ENCODE data around the gene IL6ST.
A peak's percentile ranks its signal among the peaks of the same experiment; 100 is the strongest.

Gene IL6ST

DNA sequence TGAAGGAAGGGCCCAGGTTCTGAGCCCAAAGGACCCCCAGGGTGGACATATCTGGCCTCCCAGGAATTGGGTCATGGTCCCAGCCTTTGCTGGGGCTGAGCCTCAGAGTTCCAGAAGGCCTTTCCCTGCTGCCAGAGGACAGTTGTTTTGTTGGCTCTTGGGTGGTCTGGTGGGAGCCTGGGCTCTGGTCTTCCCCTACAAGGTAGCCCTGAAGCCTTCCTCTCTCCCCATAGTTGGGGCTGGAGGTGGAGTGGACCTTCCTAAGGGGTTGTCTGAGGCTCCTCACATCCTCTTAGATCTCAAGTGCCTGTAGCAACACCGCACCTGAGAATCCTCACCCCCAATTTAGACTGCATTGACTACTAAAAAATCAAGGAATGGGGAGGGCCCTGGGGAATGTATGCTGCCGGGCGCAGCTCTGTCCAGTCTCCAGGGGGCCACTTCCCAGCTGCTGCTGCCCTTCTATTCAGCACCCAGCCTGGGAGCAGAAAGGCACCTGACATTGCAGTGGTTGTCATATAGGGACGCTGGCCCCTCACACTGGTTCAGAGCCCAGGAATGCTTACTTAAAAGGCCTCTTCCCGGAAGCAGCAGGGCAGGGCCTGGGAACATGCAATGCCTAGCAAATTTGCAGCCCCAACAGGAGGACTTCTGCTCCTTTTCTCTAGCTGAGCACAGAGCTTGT is 77.2 kb downstream of the IL6ST start:
- Mint-ChIP-seq H3K36me3 (ENCODE audit: low read depth) (no peaks in the 10 kb centered on the region), H3K27ac (no peak overlapping the region), H3K4me3 (no peak overlapping the region), H3K27me3 (ENCODE audit: low read depth) (no peaks in the 10 kb centered on the region), H3K9me3 (no peaks in the 10 kb centered on the region), H3K4me1 (ENCODE audit: low read depth) (peaks cover 19% of the 10 kb centered on the region)
- no peak for DNase-seq (ENCODE audit: low spot score)

DNA sequence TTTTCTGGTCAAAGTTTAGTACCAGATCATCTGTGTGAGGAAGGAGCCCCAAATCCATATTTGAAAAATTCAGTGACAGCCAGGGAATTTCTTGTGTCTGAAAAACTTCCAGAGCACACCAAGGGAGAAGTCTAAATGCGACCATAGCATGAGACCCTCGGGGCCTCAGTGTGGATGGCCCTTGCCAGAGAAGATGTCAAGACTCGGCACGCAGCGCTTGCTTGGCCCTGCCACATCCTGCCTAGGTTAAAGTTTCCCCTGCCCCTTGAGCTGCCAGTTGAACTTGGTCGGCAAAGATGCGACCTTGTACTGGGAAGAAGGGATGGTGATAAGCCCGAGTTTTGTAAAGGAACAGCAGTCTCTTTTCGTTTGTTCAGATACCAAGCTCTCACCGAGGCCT is 77.8 kb downstream of the IL6ST start:
- Mint-ChIP-seq H3K27me3 (ENCODE audit: low read depth) (no peaks in the 10 kb centered on the region), H3K4me3 (no peak overlapping the region), H3K36me3 (ENCODE audit: low read depth) (no peaks in the 10 kb centered on the region), H3K4me1 (ENCODE audit: low read depth) (peaks cover 20% of the 10 kb centered on the region), H3K27ac (no peak overlapping the region), H3K9me3 (no peaks in the 10 kb centered on the region)
- no peak for DNase-seq (ENCODE audit: low spot score)

- Mint-ChIP-seq H3K4me1 (ENCODE audit: low read depth) (peaks cover 18% of the 10 kb centered on the region), H3K36me3 (ENCODE audit: low read depth) (no peaks in the 10 kb centered on the region), H3K27me3 (ENCODE audit: low read depth) (no peaks in the 10 kb centered on the region)
Observed at GRCh38 chr5:55915783-55916182, 79.0 kb downstream of the IL6ST start.

DNA sequence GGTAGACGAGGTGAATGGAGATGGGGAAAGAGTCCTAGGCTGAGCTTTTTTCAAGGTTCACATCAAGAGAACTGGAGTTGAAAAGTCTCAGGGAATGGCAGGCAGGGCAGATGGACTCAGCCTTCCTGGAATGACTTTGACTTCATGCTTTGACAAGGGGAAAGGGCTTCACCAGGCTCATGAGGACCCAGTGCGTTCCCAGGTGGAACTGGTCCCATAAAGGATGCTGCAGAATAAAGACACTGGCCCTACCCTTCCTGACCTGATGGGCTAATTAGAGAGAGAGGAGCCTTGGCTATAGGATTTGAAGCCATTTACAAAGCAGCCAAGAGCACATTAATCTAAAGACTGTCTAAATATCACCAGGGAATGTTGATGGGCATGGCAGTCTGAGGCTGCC is 79.8 kb downstream of the IL6ST start:
- Mint-ChIP-seq H3K4me1 (ENCODE audit: low read depth) (peaks cover 11% of the 10 kb centered on the region), H3K27ac (no peak overlapping the region), H3K9me3 (no peaks in the 10 kb centered on the region), H3K4me3 (no peak overlapping the region), H3K36me3 (ENCODE audit: low read depth) (no peaks in the 10 kb centered on the region), H3K27me3 (ENCODE audit: low read depth) (no peaks in the 10 kb centered on the region)
- DNase-seq (ENCODE audit: low spot score): no peak

More at GRCh38 chr5:55915783-55916182, 79.0 kb downstream of the IL6ST start:
- no peak for DNase-seq (ENCODE audit: low spot score)
- Mint-ChIP-seq H3K27ac (no peak overlapping the region), H3K4me3 (no peak overlapping the region), H3K9me3 (no peaks in the 10 kb centered on the region)

DNA sequence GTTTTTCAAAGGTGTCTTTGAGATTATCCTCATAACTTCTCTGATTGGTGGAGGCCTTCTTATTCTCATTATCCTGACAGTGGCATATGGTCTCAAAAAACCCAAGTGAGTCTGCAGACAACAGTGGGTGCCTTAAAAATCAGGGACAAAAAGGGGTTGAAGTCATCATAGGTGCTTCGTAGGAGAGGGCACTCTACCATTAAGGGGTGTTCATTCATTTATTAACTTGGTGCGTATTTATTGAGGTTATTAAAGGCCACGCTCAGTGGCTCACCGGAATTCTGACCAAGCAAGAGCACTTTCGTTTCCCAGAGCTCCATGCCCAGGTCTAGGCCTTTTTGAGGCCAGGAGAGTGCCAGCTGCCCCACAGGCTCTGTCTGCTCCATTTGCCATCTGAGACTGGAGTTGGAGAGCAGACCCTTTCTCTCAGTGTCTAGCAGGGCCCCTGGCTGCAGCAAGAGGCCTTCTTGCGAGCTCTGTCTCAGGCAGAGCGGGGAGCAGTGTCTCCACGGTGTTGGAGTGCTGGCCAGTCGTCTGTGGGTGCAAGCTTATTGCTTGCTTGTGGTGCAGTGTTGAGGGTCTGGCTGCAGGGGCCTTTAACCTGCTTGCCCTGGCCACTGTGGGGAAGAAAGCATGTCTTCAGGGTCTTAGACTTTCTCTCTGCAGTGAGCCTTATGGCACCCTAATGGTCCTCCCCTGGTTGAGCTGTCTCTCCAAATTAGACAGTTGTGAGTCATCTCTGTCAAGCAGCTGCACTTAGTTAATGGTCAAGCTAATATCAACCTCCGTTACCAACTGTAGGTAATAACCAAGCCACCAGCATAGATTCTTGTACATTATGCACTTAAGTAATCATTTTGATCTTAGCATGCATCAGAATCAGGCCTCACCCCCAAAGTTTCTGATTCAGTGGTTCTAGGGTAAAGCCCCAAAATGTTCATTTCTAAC is 81.0 kb downstream of the IL6ST start:
- Mint-ChIP-seq H3K27me3 (ENCODE audit: low read depth) (no peaks in the 10 kb centered on the region), H3K4me3 (no peak overlapping the region), H3K9me3 (peaks cover 5% of the 10 kb centered on the region), H3K4me1 (ENCODE audit: low read depth) (peaks cover 3% of the 10 kb centered on the region), H3K36me3 (ENCODE audit: low read depth) (no peaks in the 10 kb centered on the region), H3K27ac (no peak overlapping the region)
- DNase-seq (ENCODE audit: low spot score): no peak

- H3K4me1 Mint-ChIP-seq (ENCODE audit: low read depth): peaks cover 3% of the 10 kb centered on the region
- no peak overlapping the region for H3K4me3 Mint-ChIP-seq
- H3K9me3 Mint-ChIP-seq: peaks cover 5% of the 10 kb centered on the region
- H3K27ac Mint-ChIP-seq: no peak overlapping the region
- no peaks in the 10 kb centered on the region for H3K36me3 Mint-ChIP-seq (ENCODE audit: low read depth)
- H3K27me3 Mint-ChIP-seq (ENCODE audit: low read depth): no peaks in the 10 kb centered on the region
- no peak for DNase-seq (ENCODE audit: low spot score)
Observed at GRCh38 chr5:55911784-55912653, 82.7 kb downstream of the IL6ST start.

DNA sequence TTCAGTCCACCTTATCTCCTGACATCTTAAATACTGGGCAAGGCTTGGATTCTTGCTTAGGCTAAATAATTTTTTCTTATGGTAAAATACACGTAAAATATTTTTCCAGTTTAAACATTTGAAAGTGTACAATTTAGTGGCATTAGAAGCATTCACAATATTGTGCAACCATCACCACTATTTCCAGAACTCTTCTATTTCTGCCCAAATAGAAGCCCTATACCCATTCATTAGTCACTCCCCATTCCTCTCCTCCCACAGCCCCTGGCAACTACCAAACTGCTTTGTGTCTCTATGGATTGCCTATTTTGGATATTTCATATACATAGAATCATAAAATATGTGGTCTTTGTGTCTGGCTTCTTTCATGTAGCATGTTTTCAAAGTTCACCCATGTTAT is 86.0 kb downstream of the IL6ST start:
- peaks cover 16% of the 10 kb centered on the region for H3K4me1 Mint-ChIP-seq (ENCODE audit: low read depth)
- H3K9me3 Mint-ChIP-seq: peaks cover 5% of the 10 kb centered on the region
- H3K4me3 Mint-ChIP-seq: no peak overlapping the region
- no peak for DNase-seq (ENCODE audit: low spot score)
- H3K27me3 Mint-ChIP-seq (ENCODE audit: low read depth): peaks cover 5% of the 10 kb centered on the region
- H3K27ac Mint-ChIP-seq: no peak overlapping the region
- H3K36me3 Mint-ChIP-seq (ENCODE audit: low read depth): no peaks in the 10 kb centered on the region

DNA sequence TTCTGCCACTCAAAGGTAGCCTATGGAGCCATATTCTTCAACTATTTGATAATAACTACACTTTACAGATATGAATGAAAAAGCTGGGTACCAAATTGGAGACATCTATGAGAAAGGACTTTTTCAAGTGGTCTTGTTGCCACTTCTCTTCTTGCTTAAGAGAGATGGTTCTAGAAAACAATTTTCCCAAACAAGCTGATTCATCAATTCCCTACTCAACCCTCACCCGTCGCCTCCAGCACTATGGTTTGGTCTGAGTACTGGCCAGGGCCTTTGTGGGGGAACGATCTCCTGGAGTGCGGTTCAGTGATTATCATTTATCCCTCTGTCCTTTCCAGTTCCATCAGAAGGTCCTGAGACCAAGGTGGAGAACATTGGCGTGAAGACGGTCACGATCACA is 86.8 kb downstream of the IL6ST start:
- Mint-ChIP-seq H3K9me3 (peaks cover 5% of the 10 kb centered on the region), H3K36me3 (ENCODE audit: low read depth) (no peaks in the 10 kb centered on the region), H3K27ac (no peak overlapping the region), H3K4me1 (ENCODE audit: low read depth) (peaks cover 24% of the 10 kb centered on the region), H3K27me3 (ENCODE audit: low read depth) (peaks cover 5% of the 10 kb centered on the region), H3K4me3 (no peak overlapping the region)
- no peak for DNase-seq (ENCODE audit: low spot score)

DNA sequence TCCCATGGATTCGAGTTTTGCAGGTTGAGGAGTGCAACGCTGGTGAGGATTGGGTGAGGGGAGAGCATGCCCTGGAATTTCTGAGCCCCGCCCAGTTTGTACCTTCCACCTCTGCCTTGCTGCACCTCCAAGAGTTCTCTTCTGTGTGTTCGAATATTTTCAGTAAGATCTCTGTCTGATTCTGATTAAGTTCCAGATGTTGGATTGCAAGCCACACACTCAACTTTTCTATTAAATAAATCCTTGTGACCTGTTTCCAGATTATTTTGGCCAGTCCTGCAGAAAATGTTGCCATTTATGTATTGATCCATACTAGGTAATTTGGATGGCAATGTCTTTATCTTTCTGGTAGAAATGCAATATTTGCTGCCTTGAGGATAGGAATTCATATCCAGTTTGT is 89.5 kb downstream of the IL6ST start:
- no peak for DNase-seq (ENCODE audit: low spot score)
- Mint-ChIP-seq H3K4me3 (no peak overlapping the region), H3K27me3 (ENCODE audit: low read depth) (peaks cover 5% of the 10 kb centered on the region), H3K27ac (no peak overlapping the region), H3K36me3 (ENCODE audit: low read depth) (no peaks in the 10 kb centered on the region), H3K4me1 (ENCODE audit: low read depth) (peaks cover 28% of the 10 kb centered on the region), H3K9me3 (peaks cover 5% of the 10 kb centered on the region)

DNA sequence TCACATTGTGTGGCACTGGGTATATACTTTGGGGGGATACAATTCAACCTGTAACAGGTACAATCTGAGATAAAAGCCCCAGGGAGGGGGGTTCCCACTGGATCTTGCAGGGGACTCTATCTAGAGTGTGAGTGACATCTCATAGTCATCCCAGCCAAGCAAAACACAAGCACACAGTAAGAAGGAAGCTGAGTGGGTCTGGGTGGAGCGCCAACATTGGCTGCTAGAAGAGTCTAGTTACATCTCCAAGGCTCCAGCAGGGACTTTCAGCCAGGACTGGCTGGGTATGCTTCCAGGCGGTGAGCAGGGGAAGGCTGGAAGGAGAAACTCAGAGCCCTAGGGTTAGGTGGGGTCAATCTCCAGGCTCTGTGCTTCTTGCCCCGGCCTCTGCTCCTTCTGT is 90.6 kb downstream of the IL6ST start:
- no peak for DNase-seq (ENCODE audit: low spot score)
- no peak overlapping the region for H3K4me3 Mint-ChIP-seq
- peaks cover 3% of the 10 kb centered on the region for H3K9me3 Mint-ChIP-seq
- H3K27ac Mint-ChIP-seq: no peak overlapping the region
- H3K27me3 Mint-ChIP-seq (ENCODE audit: low read depth): peaks cover 5% of the 10 kb centered on the region
- H3K36me3 Mint-ChIP-seq (ENCODE audit: low read depth): no peaks in the 10 kb centered on the region
- peaks cover 34% of the 10 kb centered on the region for H3K4me1 Mint-ChIP-seq (ENCODE audit: low read depth)

DNA sequence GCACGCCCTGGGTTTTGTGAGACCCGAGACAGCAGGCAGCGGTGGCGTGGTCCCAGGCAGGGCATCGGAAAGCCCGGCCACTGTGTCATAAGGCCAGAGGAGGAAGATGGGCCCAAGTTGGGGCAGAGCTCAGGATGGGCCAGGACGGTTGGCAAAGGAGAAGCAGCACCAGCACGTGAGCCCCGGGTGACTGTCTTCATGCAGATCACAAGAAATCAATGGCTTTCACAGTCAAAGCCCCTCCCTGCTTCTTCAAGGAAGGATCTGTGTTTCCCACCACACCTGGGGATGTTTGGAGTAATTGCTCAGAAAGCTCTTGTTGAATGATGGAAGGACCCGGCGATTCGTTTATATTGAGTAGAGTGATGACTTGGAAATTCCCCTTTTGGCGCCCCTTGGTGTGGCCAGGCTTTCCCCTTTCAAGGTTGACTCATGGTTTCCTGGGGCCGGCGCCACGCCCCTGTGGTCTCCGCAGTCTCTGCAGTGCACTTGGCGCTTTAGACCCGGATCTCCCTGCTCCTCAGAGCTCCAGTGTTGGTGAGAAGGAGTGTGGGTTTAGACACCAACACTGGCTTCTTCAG is 91.6 kb downstream of the IL6ST start:
- Mint-ChIP-seq H3K27ac (peak overlapping the region; percentile 27), H3K4me1 (ENCODE audit: low read depth) (peaks cover 34% of the 10 kb centered on the region), H3K36me3 (ENCODE audit: low read depth) (no peaks in the 10 kb centered on the region), H3K4me3 (peak overlapping the region; percentile 51), H3K9me3 (no peaks in the 10 kb centered on the region), H3K27me3 (ENCODE audit: low read depth) (peaks cover 5% of the 10 kb centered on the region)
- peak; percentile 83 for DNase-seq (ENCODE audit: low spot score)

- Mint-ChIP-seq H3K4me3 (peak overlapping the region; percentile 51), H3K27me3 (ENCODE audit: low read depth) (peaks cover 5% of the 10 kb centered on the region), H3K27ac (no peak overlapping the region), H3K4me1 (ENCODE audit: low read depth) (peaks cover 34% of the 10 kb centered on the region), H3K9me3 (no peaks in the 10 kb centered on the region), H3K36me3 (ENCODE audit: low read depth) (no peaks in the 10 kb centered on the region)
- DNase-seq (ENCODE audit: low spot score): no peak
Observed at GRCh38 chr5:55902696-55903095, 92.1 kb downstream of the IL6ST start.

- no peak for DNase-seq (ENCODE audit: low spot score)
- no peak overlapping the region for H3K27ac Mint-ChIP-seq
- H3K27me3 Mint-ChIP-seq (ENCODE audit: low read depth): peaks cover 10% of the 10 kb centered on the region
- no peaks in the 10 kb centered on the region for H3K36me3 Mint-ChIP-seq (ENCODE audit: low read depth)
- peaks cover 37% of the 10 kb centered on the region for H3K4me1 Mint-ChIP-seq (ENCODE audit: low read depth)
- no peaks in the 10 kb centered on the region for H3K9me3 Mint-ChIP-seq
- H3K4me3 Mint-ChIP-seq: no peak overlapping the region
Observed at GRCh38 chr5:55900776-55901175, 94.0 kb downstream of the IL6ST start.

Measured in T-helper 2 cell treated with Interferon-gamma antibody and Interleukin-4, amounts not matched to agents 5 μg/mL and 100 μg/mL, for 36 hours (primary cell).